Smooth muscle cell of the brain vasculature (primary cell): ENCODE measurements around the gene SERPINA9.
"Not testable (repeated sequence)": the region's sequence is repeated elsewhere in the genome, so short reads cannot be mapped to it uniquely, and the experiment has no call there.

Experiments used
- DNase-seq: peaks from one replicate; pipeline ENCODE4 v3.0.0-alpha.2; 2012; ENCODE audit warnings: low read depth, low spot score

Gene SERPINA9

GRCh38 chr14:94476023-94476422, at the start of gene SERPINA9:
Gene SERPINA9 (minus strand): TSS chr14:94476197. CDS start chr14:94469840, 6,357 bp downstream.
- DNase-seq: no peak

GRCh38 chr14:94524093-94524492, 48.1 kb upstream of the SERPINA9 start:
- DNase-seq: no peak

- no peak for DNase-seq
These were observed 47.3 kb upstream of the SERPINA9 start for GRCh38 chr14:94523265-94523664.

- no peak for DNase-seq
These were observed 46.2 kb upstream of the SERPINA9 start for GRCh38 chr14:94522115-94522724.

GRCh38 chr14:94521375-94522114, 45.5 kb upstream of the SERPINA9 start:
- DNase-seq: no peak

GRCh38 chr14:94517641-94518257, 41.8 kb upstream of the SERPINA9 start:
- DNase-seq: no peak

GRCh38 chr14:94517248-94517640, 41.2 kb upstream of the SERPINA9 start:
- DNase-seq: no peak

- DNase-seq: no peak
These were observed 39.9 kb upstream of the SERPINA9 start for GRCh38 chr14:94515856-94516255.

GRCh38 chr14:94515426-94515825, 39.4 kb upstream of the SERPINA9 start:
- DNase-seq: no peak

- no peak for DNase-seq
These were observed 38.4 kb upstream of the SERPINA9 start for GRCh38 chr14:94514351-94514750.

GRCh38 chr14:94510481-94510880, 34.5 kb upstream of the SERPINA9 start:
- not testable (repeated sequence) for DNase-seq

GRCh38 chr14:94509356-94509755, 33.4 kb upstream of the SERPINA9 start, which contains the start of gene SERPINA12:
Gene SERPINA12 (minus strand): TSS chr14:94509469. CDS start chr14:94498397, 11,072 bp downstream.
- no peak for DNase-seq

GRCh38 chr14:94505641-94506040, 29.6 kb upstream of the SERPINA9 start:
- DNase-seq: no peak

GRCh38 chr14:94505206-94505605, 29.2 kb upstream of the SERPINA9 start:
- DNase-seq: no peak

- DNase-seq: no peak
These were observed 25.9 kb upstream of the SERPINA9 start for GRCh38 chr14:94501588-94502516.

GRCh38 chr14:94500264-94500663, 24.3 kb upstream of the SERPINA9 start:
- DNase-seq: no peak

- no peak for DNase-seq
These were observed 23.7 kb upstream of the SERPINA9 start for GRCh38 chr14:94499673-94500072.

GRCh38 chr14:94498215-94498614, 22.2 kb upstream of the SERPINA9 start:
- no peak for DNase-seq

- DNase-seq: no peak
These were observed 18.1 kb upstream of the SERPINA9 start for GRCh38 chr14:94494085-94494484.

- no peak for DNase-seq
These were observed 15.5 kb upstream of the SERPINA9 start for GRCh38 chr14:94491511-94491910.

- no peak for DNase-seq
These were observed 13.3 kb upstream of the SERPINA9 start for GRCh38 chr14:94489336-94489735.

GRCh38 chr14:94486883-94487282, 10.9 kb upstream of the SERPINA9 start:
- no peak for DNase-seq
